ENCODE measurements around the gene LTBP3. TPM values are rescaled to one million over a fixed set of nuclear protein-coding genes. Genes with fewer than 3 reads are reported as not detected.

Gene LTBP3
- total RNA-seq, 1 experiment from 2014 or later = 248 TPM

DNA sequence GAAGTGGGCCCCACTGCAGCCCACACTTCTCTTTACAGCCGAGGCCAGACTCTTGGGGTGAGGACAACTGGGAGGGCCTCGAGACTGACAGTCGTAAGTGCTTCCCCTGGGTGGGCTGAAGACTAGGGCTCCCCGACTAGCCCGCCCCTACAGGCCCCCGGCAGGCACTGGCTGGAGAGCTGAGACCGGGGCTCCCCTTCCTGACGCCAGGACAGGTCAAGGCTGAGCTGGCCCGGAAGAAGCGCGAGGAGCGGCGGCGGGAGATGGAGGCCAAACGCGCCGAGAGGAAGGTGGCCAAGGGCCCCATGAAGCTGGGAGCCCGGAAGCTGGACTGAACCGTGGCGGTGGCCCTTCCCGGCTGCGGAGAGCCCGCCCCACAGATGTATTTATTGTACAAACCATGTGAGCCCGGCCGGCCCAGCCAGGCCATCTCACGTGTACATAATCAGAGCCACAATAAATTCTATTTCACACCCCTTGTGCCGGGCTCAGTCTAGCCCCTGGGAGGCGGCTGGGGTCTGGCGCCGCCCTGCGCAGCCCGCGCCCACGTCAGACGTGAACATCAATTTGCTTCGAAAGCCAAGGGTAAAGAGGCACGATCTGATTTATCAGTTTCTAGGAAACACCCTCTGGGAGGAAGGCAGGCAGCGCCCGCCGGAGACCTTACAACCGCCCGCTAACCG, 19.8 kb downstream of the LTBP3 start:
- H3K36me3 ChIP-seq (ENCODE audit: control insufficient read depth in 1 of 2, insufficient read depth in 2 of 2, low read length in 2 of 2) = peaks cover 3 to 4% of the 10 kb centered on the region in 2 experiments; a peak in 3 of 4 replicates
- H3K27me3 ChIP-seq (ENCODE audit: insufficient read depth, low read length) = no peaks in the 10 kb centered on the region
- peak overlapping the region; percentile 100 for H3K27ac ChIP-seq (ENCODE audit: low read depth, low read length)
- peak overlapping the region; percentile 68 to 85 for H3K4me3 ChIP-seq (replicated peaks in 1 of 2; ENCODE audit: low read depth in 1 of 2, low read length in 2 of 2)
- H3K9me2 ChIP-seq (ENCODE audit: insufficient read depth) = no peaks in the 10 kb centered on the region
- POLR2A ChIA-PET = interaction anchor here (0.6 to 2.8 kb wide), 4 partner anchors 8 to 38 kb away, joined by 3 to 16 read pairs (median 4); partner anchors contain the start of gene SCYL1
- H2AFZ ChIP-seq (ENCODE audit: low read depth, low read length, poor library complexity, severe bottlenecking) = no peak overlapping the region
- no peak for ATAC-seq
- H3K9me3 ChIP-seq (ENCODE audit: control insufficient read depth in 1 of 2, insufficient read depth in 1 of 2, low read depth in 1 of 2, low read length in 2 of 2) = no peaks in the 10 kb centered on the region
- CTCF ChIA-PET = no interaction called here
- BruUV-seq (replicated peaks) = TSS peak; percentile 45
- DNase-seq (ENCODE audit: low read depth, low spot score) = no peak
- peak overlapping the region; percentile 82 for H3K9ac ChIP-seq (ENCODE audit: low read length)
- H3K4me2 ChIP-seq (ENCODE audit: low read length) = peak overlapping the region; percentile 94
- intact Hi-C loops (cut with micrococcal nuclease) = no loop called here
- H4K20me1 ChIP-seq (ENCODE audit: insufficient read depth) = no peaks in the 10 kb centered on the region
- TF ChIP-seq TCF7L2 (IDR thresholded peaks at IDR 0.05; ENCODE audit: borderline replicate concordance, extremely low read depth, insufficient read depth, insufficient read length) (no peak), POLR2AphosphoS5 (IDR thresholded peaks at IDR 0.05; ENCODE audit: low read depth, low read length) (no peak), JUND (IDR thresholded peaks at IDR 0.05) (no peak), EZH2 (IDR thresholded peaks at IDR 0.05) (no peak), POLR2A (IDR thresholded peaks at IDR 0.05; ENCODE audit: borderline replicate concordance, extremely low read depth, insufficient read depth, insufficient read length) (no peak), EZH2phosphoT487 (IDR thresholded peaks at IDR 0.05; ENCODE audit: borderline replicate concordance) (no peak), SRF (IDR thresholded peaks at IDR 0.05; ENCODE audit: low read depth) (no peak), ZNF274 (IDR thresholded peaks at IDR 0.05; ENCODE audit: low read depth, low read length) (no peak), SP1 (IDR thresholded peaks at IDR 0.05; ENCODE audit: low read depth) (no peak), CEBPB (IDR thresholded peaks at IDR 0.05; ENCODE audit: low read depth) (no peak), CBX3 (IDR thresholded peaks at IDR 0.05; ENCODE audit: low read depth) (no peak), SIN3A (IDR thresholded peaks at IDR 0.05; ENCODE audit: low read depth) (no peak), ZFX (IDR thresholded peaks at IDR 0.05) (no peak), FOSL1 (IDR thresholded peaks at IDR 0.05; ENCODE audit: low read depth) (no peak), CTCF (IDR thresholded peaks at IDR 0.05 in 2 of 3, conservative IDR thresholded peaks at IDR 0.05 in 1 of 3; ENCODE audit: borderline replicate concordance in 1 of 3, insufficient read depth in 1 of 3, low read depth in 2 of 3, low read length in 2 of 3) (no peak), RAD21 (IDR thresholded peaks at IDR 0.05; ENCODE audit: low read depth) (no peak), YY1 (IDR thresholded peaks at IDR 0.05; ENCODE audit: extremely low read depth, insufficient replicate concordance, low read depth, low read length) (no peak), MAX (IDR thresholded peaks at IDR 0.05) (no peak)
- TF ChIP-seq, protein P1, sequence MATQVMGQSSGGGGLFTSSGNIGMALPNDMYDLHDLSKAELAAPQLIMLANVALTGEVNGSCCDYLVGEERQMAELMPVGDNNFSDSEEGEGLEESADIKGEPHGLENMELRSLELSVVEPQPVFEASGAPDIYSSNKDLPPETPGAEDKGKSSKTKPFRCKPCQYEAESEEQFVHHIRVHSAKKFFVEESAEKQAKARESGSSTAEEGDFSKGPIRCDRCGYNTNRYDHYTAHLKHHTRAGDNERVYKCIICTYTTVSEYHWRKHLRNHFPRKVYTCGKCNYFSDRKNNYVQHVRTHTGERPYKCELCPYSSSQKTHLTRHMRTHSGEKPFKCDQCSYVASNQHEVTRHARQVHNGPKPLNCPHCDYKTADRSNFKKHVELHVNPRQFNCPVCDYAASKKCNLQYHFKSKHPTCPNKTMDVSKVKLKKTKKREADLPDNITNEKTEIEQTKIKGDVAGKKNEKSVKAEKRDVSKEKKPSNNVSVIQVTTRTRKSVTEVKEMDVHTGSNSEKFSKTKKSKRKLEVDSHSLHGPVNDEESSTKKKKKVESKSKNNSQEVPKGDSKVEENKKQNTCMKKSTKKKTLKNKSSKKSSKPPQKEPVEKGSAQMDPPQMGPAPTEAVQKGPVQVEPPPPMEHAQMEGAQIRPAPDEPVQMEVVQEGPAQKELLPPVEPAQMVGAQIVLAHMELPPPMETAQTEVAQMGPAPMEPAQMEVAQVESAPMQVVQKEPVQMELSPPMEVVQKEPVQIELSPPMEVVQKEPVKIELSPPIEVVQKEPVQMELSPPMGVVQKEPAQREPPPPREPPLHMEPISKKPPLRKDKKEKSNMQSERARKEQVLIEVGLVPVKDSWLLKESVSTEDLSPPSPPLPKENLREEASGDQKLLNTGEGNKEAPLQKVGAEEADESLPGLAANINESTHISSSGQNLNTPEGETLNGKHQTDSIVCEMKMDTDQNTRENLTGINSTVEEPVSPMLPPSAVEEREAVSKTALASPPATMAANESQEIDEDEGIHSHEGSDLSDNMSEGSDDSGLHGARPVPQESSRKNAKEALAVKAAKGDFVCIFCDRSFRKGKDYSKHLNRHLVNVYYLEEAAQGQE (IDR thresholded peaks at IDR 0.05; ENCODE audit: low read depth) = no peak
- TF ChIP-seq, protein P2, sequence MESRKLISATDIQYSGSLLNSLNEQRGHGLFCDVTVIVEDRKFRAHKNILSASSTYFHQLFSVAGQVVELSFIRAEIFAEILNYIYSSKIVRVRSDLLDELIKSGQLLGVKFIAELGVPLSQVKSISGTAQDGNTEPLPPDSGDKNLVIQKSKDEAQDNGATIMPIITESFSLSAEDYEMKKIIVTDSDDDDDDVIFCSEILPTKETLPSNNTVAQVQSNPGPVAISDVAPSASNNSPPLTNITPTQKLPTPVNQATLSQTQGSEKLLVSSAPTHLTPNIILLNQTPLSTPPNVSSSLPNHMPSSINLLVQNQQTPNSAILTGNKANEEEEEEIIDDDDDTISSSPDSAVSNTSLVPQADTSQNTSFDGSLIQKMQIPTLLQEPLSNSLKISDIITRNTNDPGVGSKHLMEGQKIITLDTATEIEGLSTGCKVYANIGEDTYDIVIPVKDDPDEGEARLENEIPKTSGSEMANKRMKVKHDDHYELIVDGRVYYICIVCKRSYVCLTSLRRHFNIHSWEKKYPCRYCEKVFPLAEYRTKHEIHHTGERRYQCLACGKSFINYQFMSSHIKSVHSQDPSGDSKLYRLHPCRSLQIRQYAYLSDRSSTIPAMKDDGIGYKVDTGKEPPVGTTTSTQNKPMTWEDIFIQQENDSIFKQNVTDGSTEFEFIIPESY (IDR thresholded peaks at IDR 0.05; ENCODE audit: extremely low read depth, insufficient replicate concordance, low read length) = no peak
- peaks cover 24% of the 10 kb centered on the region for H3K79me2 ChIP-seq (ENCODE audit: insufficient read depth, low read length)
- peaks cover 13 to 39% of the 10 kb centered on the region in 2 experiments; a peak in 3 of 4 replicates for H3K4me1 ChIP-seq (ENCODE audit: control insufficient read depth in 1 of 2, insufficient read depth in 2 of 2, low read length in 2 of 2)
- RAD21 ChIA-PET (ENCODE audit: low non-redundant PET in 1 of 2, low total read pairs in 2 of 2, uncharacterized antibody in 2 of 2, unreplicated experiment in 2 of 2) = no interaction called here

Data from HCT116 (cell line).